Activated CD4-positive, alpha-beta T cell treated with anti-CD3 and anti-CD28 coated beads for 4 hours (primary cell): ENCODE measurements around the gene CCDC74B.
"Not testable (repeated sequence)": the region's sequence is repeated elsewhere in the genome, so short reads cannot be mapped to it uniquely, and the experiment has no call there.

Experiments used
- DNase-seq, 2 donors: peaks; one replicate each; pipeline ENCODE4 v3.0.0-alpha.2; 2020

CCDC74B gene

GRCh38 chr2:130145006-130145414 lies at the start of gene CCDC74B:
Gene CCDC74B (minus strand): TSS chr2:130145112. CDS start chr2:130144996, 116 bp downstream.
- peak; percentile 48 to 56 for DNase-seq

GRCh38 chr2:130193824-130194223 lies 48.9 kb upstream of the CCDC74B start:
- DNase-seq: not testable (repeated sequence)

- not testable (repeated sequence) for DNase-seq
Measured at GRCh38 chr2:130192451-130192850, 47.5 kb upstream of the CCDC74B start.

- DNase-seq: not testable (repeated sequence)
Measured at GRCh38 chr2:130191319-130191718, 46.4 kb upstream of the CCDC74B start.

- no peak for DNase-seq
Measured at GRCh38 chr2:130190237-130190636, 45.3 kb upstream of the CCDC74B start.

- not testable (repeated sequence) for DNase-seq
Measured at GRCh38 chr2:130188958-130189357, 44.0 kb upstream of the CCDC74B start.

- not testable (repeated sequence) for DNase-seq
Measured at GRCh38 chr2:130187859-130188792, 43.2 kb upstream of the CCDC74B start.

GRCh38 chr2:130187268-130187667 lies 42.4 kb upstream of the CCDC74B start:
- no peak for DNase-seq

GRCh38 chr2:130186391-130186790 lies 41.5 kb upstream of the CCDC74B start:
- DNase-seq: no peak

- no peak for DNase-seq
Measured at GRCh38 chr2:130185896-130186295, 41.0 kb upstream of the CCDC74B start.

GRCh38 chr2:130185436-130185835 lies 40.5 kb upstream of the CCDC74B start:
- no peak for DNase-seq

- DNase-seq: no peak
Measured at GRCh38 chr2:130183512-130184373, 38.8 kb upstream of the CCDC74B start.

GRCh38 chr2:130182826-130183511 lies 38.1 kb upstream of the CCDC74B start:
- peak in 1 of 2 donors; percentile 15 for DNase-seq

- DNase-seq: peak; percentile 87 to 88
Measured at GRCh38 chr2:130181880-130182682, 37.2 kb upstream of the CCDC74B start, which contains the start of gene MZT2B. Gene MZT2B (plus strand): TSS chr2:130182262. CDS start chr2:130182283, 21 bp downstream.

GRCh38 chr2:130181325-130181879 lies 36.5 kb upstream of the CCDC74B start, which contains the start of gene SMPD4:
Gene SMPD4 (minus strand): TSS chr2:130181602. CDS start chr2:130176592, 5,010 bp downstream.
- peak; percentile 96 to 98 for DNase-seq

GRCh38 chr2:130180404-130181324 lies 35.8 kb upstream of the CCDC74B start:
- not testable (repeated sequence) for DNase-seq

GRCh38 chr2:130174866-130175265 lies 30.0 kb upstream of the CCDC74B start:
- DNase-seq: not testable (repeated sequence)

GRCh38 chr2:130169896-130170295 lies 25.0 kb upstream of the CCDC74B start:
- DNase-seq: no peak

- not testable (repeated sequence) for DNase-seq
Measured at GRCh38 chr2:130169163-130169562, 24.3 kb upstream of the CCDC74B start.

GRCh38 chr2:130166611-130167010 lies 21.7 kb upstream of the CCDC74B start:
- not testable (repeated sequence) for DNase-seq
